T-cell (primary cell): ENCODE measurements around the gene SPSB4. TPM values are rescaled to one million over a fixed set of nuclear protein-coding genes. Genes with fewer than 3 reads are reported as not detected.

Experiments used
- ATAC-seq, 4 experiments: fragments of 200-7000 bp in 3 of 4; fragments of 150-1000 bp in 1 of 4; cut with Tn5 transposase; replicated peaks in 1 of 4; 1 replicate in 3 of 4; 2 replicates in 1 of 4; pipeline ENCODE4 v1.10.0; 2021; ENCODE audit warnings: moderate library complexity in 3 of 4, mild to moderate bottlenecking in 2 of 4, moderate number of reproducible peaks in 1 of 4
- CTCF ChIA-PET, 2 donors: fragments of 300-600 bp; sonication (Branson Sonifier 250); formaldehyde crosslinking; loops; one replicate each; lab custom pipeline; 2022; ENCODE audit warnings: antibody characterized with exemption in 2 of 2; lab: Charles Lee
- POLR2A ChIA-PET, 2 donors: fragments of 300-600 bp; sonication (Branson Sonifier 250); formaldehyde crosslinking; loops; one replicate each; lab custom pipeline; 2022; ENCODE audit warnings: antibody characterized with exemption in 2 of 2; lab: Charles Lee
- DNase-seq, 35 experiments: peaks; one replicate each; pipeline versions ENCODE4 v3.0.0 to v3.0.0-alpha.2; 2013 to 2023
- H3K27ac ChIP-seq: one replicate; pipeline ENCODE4 v1.5.1; 2013; ENCODE audit warnings: low read length
- H3K27me3 ChIP-seq, 2 experiments: replicated peaks in 1 of 2; 1 replicate in 1 of 2; 2 replicates in 1 of 2; pipeline versions ENCODE4 v1.6.1 to v1.7.0; 2013; ENCODE audit warnings: low read length in 1 of 2, mixed read lengths in 1 of 2; ENCODE audit not compliant: control insufficient read depth in 2 of 2, insufficient read depth in 2 of 2; ENCODE audit errors: extremely low read depth in 1 of 2
- H3K36me3 ChIP-seq, 2 donors: 1 replicate in 1 of 2; 2 replicates in 1 of 2; pipeline versions ENCODE4 v1.6.1 to v1.7.0; 2013; ENCODE audit warnings: low read length in 1 of 2; ENCODE audit not compliant: control insufficient read depth in 2 of 2, insufficient read depth in 1 of 2; ENCODE audit errors: extremely low read depth in 1 of 2
- H3K4me1 ChIP-seq, 2 experiments: 1 replicate in 1 of 2; 2 replicates in 1 of 2; pipeline versions ENCODE4 v1.6.1 to v1.7.0; 2013; ENCODE audit warnings: low read length in 2 of 2, mixed read lengths in 1 of 2; ENCODE audit not compliant: insufficient read depth in 2 of 2, control insufficient read depth in 1 of 2; ENCODE audit errors: extremely low read depth in 1 of 2
- H3K4me3 ChIP-seq, 2 donors: 1 replicate in 1 of 2; 2 replicates in 1 of 2; pipeline versions ENCODE4 v1.5.1 to v1.7.0; 2013; ENCODE audit warnings: mild to moderate bottlenecking in 2 of 2, low read length in 1 of 2, moderate library complexity in 1 of 2; ENCODE audit not compliant: control insufficient read depth in 1 of 2; ENCODE audit errors: extremely low read depth in 1 of 2
- H3K9me3 ChIP-seq: 2 replicates; pipeline ENCODE4 v1.7.0; 2013
- H3K27ac Mint-ChIP-seq, 2 donors: one replicate each; pipeline ENCODE4 v1.8.0; 2020 to 2021; ENCODE audit warnings: mild to moderate bottlenecking in 2 of 2, mixed read lengths in 2 of 2
- H3K27me3 Mint-ChIP-seq, 2 donors: one replicate each; pipeline ENCODE4 v1.8.0; 2021 to 2022; ENCODE audit warnings: mixed read lengths in 2 of 2
- H3K36me3 Mint-ChIP-seq: one replicate; pipeline ENCODE4 v1.8.0; 2021; ENCODE audit warnings: mixed read lengths
- H3K4me1 Mint-ChIP-seq, 3 donors: one replicate each; pipeline ENCODE4 v1.8.0; 2020 to 2022; ENCODE audit warnings: mixed read lengths in 3 of 3, mild to moderate bottlenecking in 1 of 3
- H3K4me3 Mint-ChIP-seq, 3 donors: one replicate each; pipeline ENCODE4 v1.8.0; 2020 to 2022; ENCODE audit warnings: mild to moderate bottlenecking in 3 of 3, mixed read lengths in 3 of 3, moderate library complexity in 3 of 3
- H3K9me3 Mint-ChIP-seq, 3 donors: one replicate each; pipeline ENCODE4 v1.8.0; 2020 to 2022; ENCODE audit warnings: mixed read lengths in 3 of 3
- WGBS: methylation state at CpG from one replicate; pipeline ENCODE4 v1.1.5; 2013; ENCODE audit warnings: missing lambda C conversion rate; ENCODE audit not compliant: insufficient coverage; 5-methylcytosine and 5-hydroxymethylcytosine counted together
- total RNA-seq, 35 experiments: library from RNA in 6 of 35; stranded (reverse) in 6 of 35; fragments of 120-200 nt in 1 of 35; gene quantifications; one replicate each; pipeline versions ENCODE4 v1.2.1 to v1.2.4 and lab custom pipeline; 2013 to 2026

Gene SPSB4
- total RNA-seq, 5 donors from 2014 or later (not counting 1 experiment from before 2014, with no cell fraction given) = not detected

GRCh38 chr3:141089339-141090152 lies 38.4 kb downstream of the SPSB4 start:
- Histone ChIP-seq H3K27me3 (peaks cover 0 to 10% of the 10 kb centered on the region in 2 experiments), H3K27ac (no peak overlapping the region), H3K4me3 (no peak overlapping the region), H3K4me1 (no peaks in the 10 kb centered on the region), H3K36me3 (no peaks in the 10 kb centered on the region), H3K9me3 (no peaks in the 10 kb centered on the region)
- Mint-ChIP-seq H3K4me1 (no peaks in the 10 kb centered on the region), H3K4me3 (no peak overlapping the region), H3K27ac (no peak overlapping the region), H3K27me3 (peaks cover 0 to 4% of the 10 kb centered on the region in 2 donors), H3K36me3 (no peaks in the 10 kb centered on the region), H3K9me3 (no peaks in the 10 kb centered on the region)
- CTCF ChIA-PET = interaction anchor here in 1 of 2 donors (0.6 kb wide), 1 partner anchor 11 kb away, joined by 3 read pairs; no protein-coding TSS in a partner anchor
- WGBS = 69% methylated on average over 2 of the region's 3 CpGs
- no peak for ATAC-seq
- POLR2A ChIA-PET = no interaction called here
- DNase-seq = no peak

- Mint-ChIP-seq H3K4me3 (no peak overlapping the region), H3K27me3 (peaks cover 0 to 3% of the 10 kb centered on the region in 2 donors), H3K9me3 (no peaks in the 10 kb centered on the region), H3K27ac (no peak overlapping the region), H3K36me3 (no peaks in the 10 kb centered on the region), H3K4me1 (no peaks in the 10 kb centered on the region)
- H3K4me3 ChIP-seq = no peak overlapping the region
- 59% methylated on average over 3 of the region's 4 CpGs for WGBS
- ChIA-PET POLR2A (no interaction called here), CTCF (no interaction called here)
- no peaks in the 10 kb centered on the region for H3K36me3 ChIP-seq
- DNase-seq (no peak), ATAC-seq (no peak)
- H3K9me3 ChIP-seq = no peaks in the 10 kb centered on the region
- no peaks in the 10 kb centered on the region for H3K4me1 ChIP-seq
- no peak overlapping the region for H3K27ac ChIP-seq
- peaks cover 0 to 10% of the 10 kb centered on the region in 2 experiments for H3K27me3 ChIP-seq
Observed at GRCh38 chr3:141091426-141091825, 40.3 kb downstream of the SPSB4 start.

GRCh38 chr3:141092663-141093062 lies 41.5 kb downstream of the SPSB4 start:
- CTCF ChIA-PET = no interaction called here
- H3K9me3 ChIP-seq = no peaks in the 10 kb centered on the region
- Mint-ChIP-seq H3K9me3 (no peaks in the 10 kb centered on the region), H3K4me1 (no peaks in the 10 kb centered on the region), H3K27me3 (peaks cover 0 to 3% of the 10 kb centered on the region in 2 donors), H3K27ac (no peak overlapping the region), H3K36me3 (no peaks in the 10 kb centered on the region), H3K4me3 (no peak overlapping the region)
- POLR2A ChIA-PET = no interaction called here
- H3K4me1 ChIP-seq = no peaks in the 10 kb centered on the region
- WGBS = 77% methylated on average over 6 of the region's 6 CpGs
- peaks cover 0 to under 1% of the 10 kb centered on the region in 2 experiments for H3K27me3 ChIP-seq
- no peak overlapping the region for H3K27ac ChIP-seq
- no peaks in the 10 kb centered on the region for H3K36me3 ChIP-seq
- no peak overlapping the region for H3K4me3 ChIP-seq
- DNase-seq = no peak
- ATAC-seq = no peak

GRCh38 chr3:141093397-141093796 lies 42.2 kb downstream of the SPSB4 start:
- DNase-seq (no peak), ATAC-seq (no peak)
- Histone ChIP-seq H3K27ac (no peak overlapping the region), H3K36me3 (no peaks in the 10 kb centered on the region), H3K9me3 (no peaks in the 10 kb centered on the region), H3K4me3 (no peak overlapping the region), H3K27me3 (no peaks in the 10 kb centered on the region), H3K4me1 (no peaks in the 10 kb centered on the region)
- ChIA-PET POLR2A (no interaction called here), CTCF (no interaction called here)
- Mint-ChIP-seq H3K27me3 (peaks cover 0 to 3% of the 10 kb centered on the region in 2 donors), H3K36me3 (no peaks in the 10 kb centered on the region), H3K4me1 (no peaks in the 10 kb centered on the region), H3K4me3 (no peak overlapping the region), H3K27ac (no peak overlapping the region), H3K9me3 (no peaks in the 10 kb centered on the region)
- no CpG with 5 or more reads among the region's 5 CpGs for WGBS

- peaks cover 0 to 2% of the 10 kb centered on the region in 2 donors for H3K27me3 Mint-ChIP-seq
- no peak overlapping the region for H3K4me3 ChIP-seq
- peaks cover 0 to 3% (median 0%) of the 10 kb centered on the region in 3 donors for H3K9me3 Mint-ChIP-seq
- DNase-seq (no peak), ATAC-seq (peak in 1 of 4 experiments; percentile 13)
- ChIA-PET CTCF (no interaction called here), POLR2A (interaction anchor here in 1 of 2 donors (0.6 kb wide), 1 partner anchor 39 kb away, joined by 3 read pairs; no protein-coding TSS in a partner anchor)
- no peaks in the 10 kb centered on the region for H3K4me1 Mint-ChIP-seq
- H3K9me3 ChIP-seq = no peaks in the 10 kb centered on the region
- H3K27me3 ChIP-seq = no peaks in the 10 kb centered on the region
- H3K36me3 Mint-ChIP-seq = no peaks in the 10 kb centered on the region
- no peaks in the 10 kb centered on the region for H3K36me3 ChIP-seq
- no peak overlapping the region for H3K27ac ChIP-seq
- 75% methylated on average over 6 of the region's 13 CpGs for WGBS
- no peaks in the 10 kb centered on the region for H3K4me1 ChIP-seq
- H3K27ac Mint-ChIP-seq = no peak overlapping the region
- no peak overlapping the region for H3K4me3 Mint-ChIP-seq
Observed at GRCh38 chr3:141093971-141094684, 43.0 kb downstream of the SPSB4 start.

GRCh38 chr3:141094790-141095545 lies 43.8 kb downstream of the SPSB4 start:
- ATAC-seq (no peak), DNase-seq (no peak)
- Mint-ChIP-seq H3K9me3 (peaks cover 0 to 3% (median 0%) of the 10 kb centered on the region in 3 donors), H3K27ac (no peak overlapping the region), H3K27me3 (peaks cover 0 to 1% of the 10 kb centered on the region in 2 donors), H3K4me3 (no peak overlapping the region), H3K4me1 (no peaks in the 10 kb centered on the region), H3K36me3 (no peaks in the 10 kb centered on the region)
- H3K27ac ChIP-seq = no peak overlapping the region
- H3K4me3 ChIP-seq = no peak overlapping the region
- H3K9me3 ChIP-seq = no peaks in the 10 kb centered on the region
- WGBS = 84% methylated on average over 21 of the region's 23 CpGs
- CTCF ChIA-PET = no interaction called here
- no peaks in the 10 kb centered on the region for H3K4me1 ChIP-seq
- POLR2A ChIA-PET = no interaction called here
- no peaks in the 10 kb centered on the region for H3K36me3 ChIP-seq
- H3K27me3 ChIP-seq = no peaks in the 10 kb centered on the region
